HG03196 (cell line): Measurements from ENCODE around the gene RPS6KA4.
A peak's percentile ranks its signal among the peaks of the same experiment; 100 is the strongest.
"Not testable (repeated sequence)": the region's sequence is repeated elsewhere in the genome, so short reads cannot be mapped to it uniquely, and the experiment has no call there.

Experiments used
- ATAC-seq: cut with Tn5 transposase; IDR thresholded peaks from one replicate; pipeline ENCODE4 v1.9.1; 2021; ENCODE audit not compliant: unreplicated experiment

The RPS6KA4 gene

GRCh38 chr11:64358907-64359711 is at the start of gene RPS6KA4:
RPS6KA4 (plus strand) TSS chr11:64359162; CDS start chr11:64359236, 74 bp downstream.
- no peak for ATAC-seq

GRCh38 chr11:64312947-64313346 is 46.0 kb upstream of the RPS6KA4 start:
- no peak for ATAC-seq

- ATAC-seq, result no peak
Measured at GRCh38 chr11:64313491-64314145, 45.3 kb upstream of the RPS6KA4 start.

- no peak for ATAC-seq
Measured at GRCh38 chr11:64314146-64314804, 44.7 kb upstream of the RPS6KA4 start.

GRCh38 chr11:64314805-64315561 is 44.0 kb upstream of the RPS6KA4 start:
- ATAC-seq, result no peak

GRCh38 chr11:64315667-64316526 is 43.1 kb upstream of the RPS6KA4 start:
- not testable (repeated sequence) for ATAC-seq

GRCh38 chr11:64316672-64317324 is 42.2 kb upstream of the RPS6KA4 start:
- ATAC-seq, result no peak

- peak; percentile 47 for ATAC-seq
Measured at GRCh38 chr11:64317325-64317960, 41.5 kb upstream of the RPS6KA4 start, which contains the start of gene TRMT112. TRMT112 (minus strand) TSS chr11:64317559; CDS start chr11:64317526, 33 bp downstream.

GRCh38 chr11:64317961-64318765 is 40.8 kb upstream of the RPS6KA4 start, which contains the start of gene PRDX5:
PRDX5 (plus strand) TSS chr11:64318121; CDS start chr11:64318216, 95 bp downstream.
- ATAC-seq, result peak; percentile 74

- ATAC-seq, result no peak
Measured at GRCh38 chr11:64318766-64319761, 39.9 kb upstream of the RPS6KA4 start.

- no peak for ATAC-seq
Measured at GRCh38 chr11:64320556-64320955, 38.4 kb upstream of the RPS6KA4 start.

GRCh38 chr11:64321026-64321425 is 37.9 kb upstream of the RPS6KA4 start:
- no peak for ATAC-seq

- no peak for ATAC-seq
Measured at GRCh38 chr11:64321533-64321932, 37.4 kb upstream of the RPS6KA4 start.

- no peak for ATAC-seq
Measured at GRCh38 chr11:64322925-64323260, 36.1 kb upstream of the RPS6KA4 start.

- ATAC-seq, result no peak
Measured at GRCh38 chr11:64323373-64323772, 35.6 kb upstream of the RPS6KA4 start.

- not testable (repeated sequence) for ATAC-seq
Measured at GRCh38 chr11:64323984-64324383, 35.0 kb upstream of the RPS6KA4 start.
